ENCODE results near the gene PDPN. TPM values are rescaled to one million over a fixed set of nuclear protein-coding genes. Genes with fewer than 3 reads are reported as not detected.

Gene PDPN
- total RNA-seq, 1 experiment from 2014 or later: not detected

DNA sequence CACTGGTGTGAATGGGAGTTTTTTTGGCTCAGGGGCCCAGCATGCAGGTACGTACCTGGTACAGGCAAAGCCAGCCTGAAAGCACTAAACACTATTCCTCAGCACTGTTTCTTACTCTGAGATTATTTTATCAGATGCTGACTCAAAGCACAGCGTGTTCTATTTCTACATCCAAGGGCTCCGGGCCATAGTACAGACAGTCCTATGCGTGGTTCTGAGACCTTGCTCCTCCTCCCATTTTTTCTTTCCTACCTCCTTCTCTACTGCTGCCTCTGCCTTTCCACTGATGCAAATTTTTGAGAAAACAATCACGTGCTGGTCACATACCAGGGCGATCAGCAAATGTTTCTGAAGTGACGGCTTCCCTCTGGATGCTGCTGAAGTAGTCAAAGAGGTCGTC is 36.3 kb downstream of the PDPN start:
- Histone ChIP-seq H3K9me3 (ENCODE audit: insufficient read depth, low read depth) (no peaks in the 10 kb centered on the region), H3K27ac (no peak overlapping the region), H3K4me3 (no peak overlapping the region), H3K79me2 (ENCODE audit: low read depth) (no peaks in the 10 kb centered on the region), H3K27me3 (ENCODE audit: insufficient read depth, low read depth) (peaks cover 19% of the 10 kb centered on the region), H3K36me3 (ENCODE audit: low read depth) (no peaks in the 10 kb centered on the region), H3F3A (ENCODE audit: insufficient read depth, low read depth) (no peaks in the 10 kb centered on the region), H4K20me1 (ENCODE audit: insufficient read depth) (no peaks in the 10 kb centered on the region), H3K4me2 (no peak overlapping the region), H3K4me1 (replicated peaks; ENCODE audit: insufficient read depth) (no peaks in the 10 kb centered on the region), H3K9me2 (ENCODE audit: insufficient read depth) (no peaks in the 10 kb centered on the region), H2AFZ (no peak overlapping the region)
- TF ChIP-seq, protein P1, sequence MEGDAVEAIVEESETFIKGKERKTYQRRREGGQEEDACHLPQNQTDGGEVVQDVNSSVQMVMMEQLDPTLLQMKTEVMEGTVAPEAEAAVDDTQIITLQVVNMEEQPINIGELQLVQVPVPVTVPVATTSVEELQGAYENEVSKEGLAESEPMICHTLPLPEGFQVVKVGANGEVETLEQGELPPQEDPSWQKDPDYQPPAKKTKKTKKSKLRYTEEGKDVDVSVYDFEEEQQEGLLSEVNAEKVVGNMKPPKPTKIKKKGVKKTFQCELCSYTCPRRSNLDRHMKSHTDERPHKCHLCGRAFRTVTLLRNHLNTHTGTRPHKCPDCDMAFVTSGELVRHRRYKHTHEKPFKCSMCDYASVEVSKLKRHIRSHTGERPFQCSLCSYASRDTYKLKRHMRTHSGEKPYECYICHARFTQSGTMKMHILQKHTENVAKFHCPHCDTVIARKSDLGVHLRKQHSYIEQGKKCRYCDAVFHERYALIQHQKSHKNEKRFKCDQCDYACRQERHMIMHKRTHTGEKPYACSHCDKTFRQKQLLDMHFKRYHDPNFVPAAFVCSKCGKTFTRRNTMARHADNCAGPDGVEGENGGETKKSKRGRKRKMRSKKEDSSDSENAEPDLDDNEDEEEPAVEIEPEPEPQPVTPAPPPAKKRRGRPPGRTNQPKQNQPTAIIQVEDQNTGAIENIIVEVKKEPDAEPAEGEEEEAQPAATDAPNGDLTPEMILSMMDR (conservative IDR thresholded peaks at IDR 0.05): no peak
- TF ChIP-seq EZH2 (IDR thresholded peaks at IDR 0.05; ENCODE audit: low read depth): no peak
- POLR2A ChIA-PET (ENCODE audit: unreplicated experiment): no interaction called here
- no peak for DNase-seq
- BruUV-seq (replicated peaks): no TSS peak
- intact Hi-C loops (cut with micrococcal nuclease; ENCODE audit: unreplicated experiment): no loop called here
- CTCF ChIA-PET: no interaction called here

DNA sequence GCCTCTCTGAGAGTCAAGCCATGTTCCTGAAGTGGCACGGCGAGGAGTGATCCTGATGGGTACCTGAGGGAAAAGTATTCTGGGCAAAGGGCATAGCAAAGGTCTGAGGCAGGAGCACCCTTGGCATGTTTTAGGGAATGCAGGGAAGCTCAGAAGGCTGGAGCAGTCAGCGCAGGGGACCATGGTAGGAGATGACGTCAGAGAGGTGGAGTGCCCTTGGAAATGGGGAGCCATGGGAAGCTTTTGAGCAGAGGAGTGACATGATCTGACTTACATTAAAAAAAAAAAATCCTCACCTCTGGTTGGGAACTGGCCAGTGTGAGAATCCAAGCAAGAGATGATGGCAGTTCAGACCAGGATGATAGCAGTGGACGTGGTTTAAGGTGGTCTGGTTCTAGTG is 37.2 kb downstream of the PDPN start:
- peaks cover 18% of the 10 kb centered on the region; the same call in 1 of the 2 replicates for H3K27me3 ChIP-seq (ENCODE audit: insufficient read depth, low read depth)
- H3K36me3 ChIP-seq (ENCODE audit: low read depth): no peaks in the 10 kb centered on the region
- DNase-seq: no peak
- no peaks in the 10 kb centered on the region for H3K4me1 ChIP-seq (replicated peaks; ENCODE audit: insufficient read depth)
- no peaks in the 10 kb centered on the region for H3F3A ChIP-seq (ENCODE audit: insufficient read depth, low read depth)
- no peaks in the 10 kb centered on the region for H3K79me2 ChIP-seq (ENCODE audit: low read depth)
- no peak overlapping the region for H2AFZ ChIP-seq
- no peak overlapping the region for H3K27ac ChIP-seq
- TF ChIP-seq EZH2 (IDR thresholded peaks at IDR 0.05; ENCODE audit: low read depth): no peak
- TF ChIP-seq, protein P1 (conservative IDR thresholded peaks at IDR 0.05): no peak
- CTCF ChIA-PET: no interaction called here
- intact Hi-C loops (cut with micrococcal nuclease; ENCODE audit: unreplicated experiment): no loop called here
- H3K9me2 ChIP-seq (ENCODE audit: insufficient read depth): no peaks in the 10 kb centered on the region
- BruUV-seq (replicated peaks): no TSS peak
- H4K20me1 ChIP-seq (ENCODE audit: insufficient read depth): no peaks in the 10 kb centered on the region
- H3K4me3 ChIP-seq: no peak overlapping the region
- no peak overlapping the region for H3K4me2 ChIP-seq
- POLR2A ChIA-PET (ENCODE audit: unreplicated experiment): no interaction called here
- no peaks in the 10 kb centered on the region for H3K9me3 ChIP-seq (ENCODE audit: insufficient read depth, low read depth)

DNA sequence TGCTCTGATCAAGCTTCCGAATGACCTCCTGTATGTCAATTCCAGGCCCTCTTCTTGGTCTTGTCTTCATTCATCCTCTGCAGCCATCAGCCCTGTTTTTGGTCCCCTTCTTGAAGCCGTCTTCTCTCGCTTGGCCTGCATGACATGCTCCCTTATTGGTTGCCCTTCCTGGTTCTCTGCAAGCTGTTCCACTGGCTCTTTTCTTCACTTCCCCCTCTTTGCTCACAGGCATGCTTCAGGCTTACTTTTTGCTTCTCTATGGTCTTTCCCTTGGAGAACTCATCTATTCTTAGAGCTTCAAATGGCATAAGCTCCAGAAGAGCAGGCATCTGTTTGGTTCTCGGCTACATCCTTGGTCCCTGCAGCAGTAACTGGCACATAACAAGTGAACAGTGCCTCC is 38.8 kb downstream of the PDPN start:
- H3F3A ChIP-seq (ENCODE audit: insufficient read depth, low read depth): no peaks in the 10 kb centered on the region
- no peak for DNase-seq
- no peaks in the 10 kb centered on the region for H3K79me2 ChIP-seq (ENCODE audit: low read depth)
- no peak overlapping the region for H3K4me2 ChIP-seq
- TF ChIP-seq, protein P1 (conservative IDR thresholded peaks at IDR 0.05): no peak
- TF ChIP-seq EZH2 (IDR thresholded peaks at IDR 0.05; ENCODE audit: low read depth): no peak
- H2AFZ ChIP-seq: no peak overlapping the region
- ChIA-PET CTCF (no interaction called here), POLR2A (ENCODE audit: unreplicated experiment) (no interaction called here)
- BruUV-seq (replicated peaks): no TSS peak
- no peak overlapping the region for H3K27ac ChIP-seq
- no peaks in the 10 kb centered on the region for H3K9me2 ChIP-seq (ENCODE audit: insufficient read depth)
- H3K9me3 ChIP-seq (ENCODE audit: insufficient read depth, low read depth): no peaks in the 10 kb centered on the region
- no peaks in the 10 kb centered on the region for H4K20me1 ChIP-seq (ENCODE audit: insufficient read depth)
- no peaks in the 10 kb centered on the region for H3K4me1 ChIP-seq (replicated peaks; ENCODE audit: insufficient read depth)
- no peak overlapping the region for H3K4me3 ChIP-seq
- peaks cover 15% of the 10 kb centered on the region; the same call in 1 of the 2 replicates for H3K27me3 ChIP-seq (ENCODE audit: insufficient read depth, low read depth)
- intact Hi-C loops (cut with micrococcal nuclease; ENCODE audit: unreplicated experiment): no loop called here
- no peaks in the 10 kb centered on the region for H3K36me3 ChIP-seq (ENCODE audit: low read depth)

Data from PC-9 (cell line).